ENCODE results near the gene C1orf159.
"Not testable (repeated sequence)": the region's sequence is repeated elsewhere in the genome, so short reads cannot be mapped to it uniquely, and the experiment has no call there.

C1orf159 gene

DNA sequence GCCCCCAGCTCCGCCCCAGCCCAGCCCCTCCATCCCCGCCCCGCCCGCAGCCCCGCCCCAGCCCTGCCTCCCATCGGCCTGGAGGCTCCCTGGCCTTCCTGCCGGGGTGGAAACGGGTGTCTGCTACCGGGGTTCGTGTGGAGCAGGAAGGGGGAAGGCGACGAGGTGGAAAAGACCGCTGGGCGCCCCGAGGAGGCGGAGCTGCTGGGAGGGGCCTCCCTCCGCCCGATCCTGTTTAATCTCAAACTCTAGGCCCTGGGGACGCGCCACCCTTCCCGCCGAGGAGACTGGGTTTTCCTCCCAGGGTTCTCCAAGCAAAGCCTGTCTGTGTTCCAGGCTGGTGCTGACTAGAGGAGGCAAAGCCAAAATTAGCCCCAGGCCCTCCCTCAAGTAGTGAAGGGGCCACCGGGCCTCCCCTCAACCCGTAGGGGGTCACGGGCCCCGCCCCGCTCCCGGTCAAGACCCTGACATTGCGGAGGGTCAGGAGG lies 41.6 kb upstream of the C1orf159 start:
- peak; percentile 90 for DNase-seq (ENCODE audit: extremely low spot score)
- CTCF ChIA-PET: interaction anchor here (1.1 to 3.0 kb wide), 4 partner anchors 35 to 93 kb away, joined by 3 to 14 read pairs (median 4); no protein-coding TSS in a partner anchor
- TF ChIP-seq, protein P1, sequence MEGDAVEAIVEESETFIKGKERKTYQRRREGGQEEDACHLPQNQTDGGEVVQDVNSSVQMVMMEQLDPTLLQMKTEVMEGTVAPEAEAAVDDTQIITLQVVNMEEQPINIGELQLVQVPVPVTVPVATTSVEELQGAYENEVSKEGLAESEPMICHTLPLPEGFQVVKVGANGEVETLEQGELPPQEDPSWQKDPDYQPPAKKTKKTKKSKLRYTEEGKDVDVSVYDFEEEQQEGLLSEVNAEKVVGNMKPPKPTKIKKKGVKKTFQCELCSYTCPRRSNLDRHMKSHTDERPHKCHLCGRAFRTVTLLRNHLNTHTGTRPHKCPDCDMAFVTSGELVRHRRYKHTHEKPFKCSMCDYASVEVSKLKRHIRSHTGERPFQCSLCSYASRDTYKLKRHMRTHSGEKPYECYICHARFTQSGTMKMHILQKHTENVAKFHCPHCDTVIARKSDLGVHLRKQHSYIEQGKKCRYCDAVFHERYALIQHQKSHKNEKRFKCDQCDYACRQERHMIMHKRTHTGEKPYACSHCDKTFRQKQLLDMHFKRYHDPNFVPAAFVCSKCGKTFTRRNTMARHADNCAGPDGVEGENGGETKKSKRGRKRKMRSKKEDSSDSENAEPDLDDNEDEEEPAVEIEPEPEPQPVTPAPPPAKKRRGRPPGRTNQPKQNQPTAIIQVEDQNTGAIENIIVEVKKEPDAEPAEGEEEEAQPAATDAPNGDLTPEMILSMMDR (IDR thresholded peaks at IDR 0.05; ENCODE audit: control extremely low read depth, extremely low read depth, low read depth, missing control alignments): no peak
- POLR2A ChIA-PET: no interaction called here

DNA sequence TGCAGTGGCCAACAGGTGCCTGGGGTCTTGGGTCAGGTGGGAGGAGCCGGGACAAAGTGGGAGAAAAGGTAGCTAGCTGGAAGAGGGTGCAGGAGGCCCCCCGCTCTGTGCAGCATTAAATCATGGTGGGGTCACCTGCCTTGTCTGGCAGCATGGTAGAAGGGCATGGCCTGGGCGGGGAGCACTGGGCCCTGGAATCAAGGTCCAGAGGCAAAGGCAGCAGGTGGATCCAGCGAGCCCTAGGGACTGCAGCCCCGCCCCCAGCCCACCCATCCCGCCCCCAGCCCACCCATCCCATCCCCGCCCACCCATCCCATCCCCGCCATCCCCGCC lies 41.1 kb upstream of the C1orf159 start:
- TF ChIP-seq, protein P1 (IDR thresholded peaks at IDR 0.05; ENCODE audit: control extremely low read depth, extremely low read depth, low read depth, missing control alignments): no peak
- POLR2A ChIA-PET: interaction anchor here (0.6 kb wide), 1 partner anchor 27 kb away, joined by 8 read pairs; no protein-coding TSS in a partner anchor
- no peak for DNase-seq (ENCODE audit: extremely low spot score)
- CTCF ChIA-PET: interaction anchor here (1.1 to 1.3 kb wide), 3 partner anchors 34 to 94 kb away, joined by 3 to 4 read pairs (median 3); no protein-coding TSS in a partner anchor

DNA sequence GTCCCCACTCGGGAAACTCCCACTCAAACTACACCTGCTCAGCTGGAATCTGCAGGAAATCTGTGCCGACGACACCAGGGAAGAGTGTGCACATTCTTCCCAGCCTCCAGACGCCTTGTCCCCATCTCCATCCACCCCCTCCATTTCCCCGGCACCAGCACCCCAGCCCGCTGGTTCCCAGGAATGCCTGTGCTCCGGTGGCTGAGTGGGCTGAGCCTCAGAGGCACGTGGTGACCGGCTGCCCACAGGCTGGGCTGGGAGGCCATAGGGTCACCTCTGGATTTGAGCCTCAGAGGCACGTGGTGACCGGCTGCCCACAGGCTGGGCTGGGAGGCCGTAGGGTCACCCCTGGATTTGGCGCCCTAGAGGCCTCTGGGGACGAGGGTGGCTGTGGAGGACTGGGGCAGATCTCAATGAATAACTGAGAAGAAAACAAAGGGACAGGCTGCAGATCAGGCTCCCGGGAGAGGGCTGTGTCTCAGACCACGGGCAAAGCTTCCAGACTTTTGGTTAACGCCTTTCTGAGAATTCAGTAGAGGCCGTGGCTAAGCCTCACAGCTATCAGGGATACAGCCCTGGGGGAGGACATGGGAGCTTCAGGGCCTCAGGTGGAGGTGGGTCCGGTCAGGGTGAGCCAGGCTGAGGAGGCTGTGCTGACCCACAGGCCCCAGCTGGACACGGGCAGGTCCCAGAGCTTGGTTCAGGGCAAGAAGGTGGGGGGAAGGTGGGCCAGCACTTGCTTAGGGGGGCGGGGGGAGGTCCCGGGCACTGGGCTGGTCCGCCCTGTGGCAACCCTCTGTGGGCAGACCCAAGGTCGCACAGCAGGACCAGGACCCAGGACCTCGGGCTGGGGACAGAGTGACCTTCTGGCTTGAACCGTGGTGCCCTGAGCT lies 40.5 kb upstream of the C1orf159 start:
- TF ChIP-seq, protein P1 (IDR thresholded peaks at IDR 0.05; ENCODE audit: control extremely low read depth, extremely low read depth, low read depth, missing control alignments): no peak
- CTCF ChIA-PET: interaction anchor here (1.1 to 1.3 kb wide), 3 partner anchors 34 to 94 kb away, joined by 3 to 4 read pairs (median 3); no protein-coding TSS in a partner anchor
- POLR2A ChIA-PET: interaction anchor here (0.6 kb wide), 1 partner anchor 27 kb away, joined by 8 read pairs; no protein-coding TSS in a partner anchor
- no peak for DNase-seq (ENCODE audit: extremely low spot score)

DNA sequence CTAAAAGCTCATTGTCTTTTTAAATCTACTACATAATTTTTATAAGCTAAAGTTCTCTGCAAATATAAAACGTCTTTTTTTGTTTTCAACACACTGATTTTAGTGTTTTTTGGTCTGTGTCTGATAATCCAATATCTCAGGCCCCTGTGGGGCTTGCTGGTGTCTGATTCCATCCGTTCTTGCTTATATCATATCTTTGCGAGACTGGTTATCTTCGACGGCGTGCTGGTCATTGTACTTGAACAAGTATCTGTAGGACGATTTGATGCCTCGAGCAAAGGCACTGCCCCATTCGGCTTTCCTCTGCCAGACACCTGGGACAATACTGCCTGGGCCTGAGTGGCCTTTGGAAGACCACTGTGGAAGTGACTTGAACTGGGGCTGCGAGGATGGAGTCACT lies 39.4 kb upstream of the C1orf159 start:
- ChIA-PET CTCF (interaction anchor here (0.9 kb wide), 1 partner anchor 33 kb away, joined by 3 read pairs; no protein-coding TSS in a partner anchor), POLR2A (no interaction called here)
- TF ChIP-seq, protein P1 (IDR thresholded peaks at IDR 0.05; ENCODE audit: control extremely low read depth, extremely low read depth, low read depth, missing control alignments): no peak
- DNase-seq (ENCODE audit: extremely low spot score): no peak

DNA sequence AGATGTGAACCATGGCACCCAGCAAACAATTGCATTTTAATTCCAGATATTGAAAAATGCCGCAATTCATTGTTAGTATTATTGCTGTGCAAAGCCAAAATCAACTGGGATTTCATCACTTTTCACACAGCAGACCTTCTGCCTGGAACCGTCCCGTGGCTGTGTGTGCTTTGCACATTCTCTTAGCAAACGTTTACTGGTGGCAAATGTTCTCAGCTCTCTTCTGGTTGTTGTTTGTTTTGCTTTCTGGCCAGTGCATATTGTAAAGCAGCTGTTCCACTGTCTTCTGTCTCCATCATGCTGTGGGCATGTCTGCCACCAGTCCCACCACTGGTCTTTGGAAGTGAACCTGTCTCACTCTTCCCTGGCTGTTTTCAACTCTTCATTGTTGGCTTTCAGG lies 38.0 kb upstream of the C1orf159 start:
- TF ChIP-seq, protein P1 (IDR thresholded peaks at IDR 0.05; ENCODE audit: control extremely low read depth, extremely low read depth, low read depth, missing control alignments): no peak
- DNase-seq (ENCODE audit: extremely low spot score): no peak
- POLR2A ChIA-PET: no interaction called here
- CTCF ChIA-PET: interaction anchor here (1.1 kb wide), 1 partner anchor 11 kb away, joined by 3 read pairs; no protein-coding TSS in a partner anchor

DNA sequence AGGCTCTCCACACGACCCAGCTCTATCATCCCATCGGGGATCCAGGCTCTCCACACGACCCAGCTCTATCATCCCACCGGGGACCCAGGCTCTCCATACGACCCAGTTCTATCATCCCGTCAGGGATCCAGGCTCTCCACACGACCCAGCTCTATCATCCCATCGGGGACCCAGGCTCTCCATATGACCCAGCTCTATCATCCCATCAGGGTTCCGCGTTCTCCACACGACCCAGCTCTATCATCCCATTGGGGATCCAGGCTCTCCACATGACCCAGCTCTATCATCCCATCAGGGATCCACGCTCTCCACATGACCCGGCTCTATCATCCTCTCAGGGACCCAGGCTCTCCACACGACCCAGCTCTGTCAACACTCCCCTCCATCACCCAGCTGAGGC lies 37.3 kb upstream of the C1orf159 start:
- CTCF ChIA-PET: interaction anchor here (0.8 to 2.0 kb wide), 4 partner anchors 12 to 97 kb away, joined by 3 to 5 read pairs (median 4); no protein-coding TSS in a partner anchor
- POLR2A ChIA-PET; DNase-seq (ENCODE audit: extremely low spot score): not testable (repeated sequence)

- DNase-seq (ENCODE audit: extremely low spot score); POLR2A ChIA-PET: not testable (repeated sequence)
- CTCF ChIA-PET: interaction anchor here (1.0 to 2.0 kb wide), 3 partner anchors 17 to 98 kb away, joined by 3 to 5 read pairs (median 3); no protein-coding TSS in a partner anchor
These were observed 36.5 kb upstream of the C1orf159 start for GRCh38 chr1:1152431-1152830.
